ENCODE measurements around the gene SDHAF4.
"Not testable (repeated sequence)": the region's sequence is repeated elsewhere in the genome, so short reads cannot be mapped to it uniquely, and the experiment has no call there.

The SDHAF4 gene

DNA sequence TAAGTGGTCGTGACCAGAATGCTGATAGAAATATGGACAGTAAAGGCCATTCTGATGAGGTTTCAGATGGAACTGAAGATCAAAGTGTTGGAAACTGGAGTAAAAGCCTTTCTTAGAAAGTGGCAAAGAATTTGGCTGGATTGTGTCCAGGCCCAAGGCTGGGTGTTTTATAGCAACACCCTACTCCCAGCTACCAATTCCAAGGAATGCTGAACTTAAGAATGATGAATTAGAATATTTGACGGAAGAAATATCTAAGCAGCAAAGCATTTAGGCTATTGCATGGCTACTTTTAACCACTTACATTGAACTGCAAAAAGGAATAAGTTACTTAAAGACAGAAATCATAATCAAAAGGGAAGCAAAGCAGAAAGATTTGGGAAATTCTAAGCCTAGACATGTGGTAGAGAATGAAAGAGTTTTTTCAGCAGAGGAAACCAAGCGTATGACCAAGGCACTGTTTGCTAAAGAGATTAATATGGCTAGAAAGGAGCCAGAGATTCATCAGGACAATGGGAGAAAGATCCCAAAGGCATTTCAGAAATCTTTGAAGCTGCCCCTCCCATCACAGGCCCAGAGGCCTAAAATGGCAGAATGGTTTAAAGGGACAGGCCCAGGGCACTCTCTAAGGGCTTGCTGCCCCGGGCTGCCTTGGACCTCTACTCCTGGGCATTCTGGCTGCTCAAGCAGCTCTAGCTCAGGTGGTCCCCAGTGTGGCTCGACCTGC is 25.8 kb downstream of the SDHAF4 start:
- no peak for DNase-seq (ENCODE audit: low read depth)

DNA sequence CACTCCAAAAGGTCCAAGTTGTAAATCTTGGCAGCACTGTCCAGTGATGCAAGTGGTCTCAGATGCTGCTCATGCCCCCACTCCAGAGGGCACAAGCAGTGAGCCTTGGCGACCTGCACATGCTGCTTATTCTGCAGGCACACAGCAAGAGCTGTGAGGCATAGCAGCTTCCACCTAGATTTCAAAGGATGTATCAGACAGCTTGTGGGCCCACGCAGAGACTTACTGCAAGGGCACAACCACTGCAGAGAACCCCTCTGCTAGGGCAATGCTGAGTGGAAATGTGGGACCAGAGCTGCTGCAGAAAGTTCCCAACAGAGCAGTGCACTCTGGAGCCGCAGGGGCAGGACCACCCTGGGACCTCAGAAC is 26.4 kb downstream of the SDHAF4 start:
- no peak for DNase-seq (ENCODE audit: low read depth)

GRCh38 chr6:70599187-70599586 is 32.5 kb downstream of the SDHAF4 start:
- DNase-seq (ENCODE audit: low read depth), result no peak

DNA sequence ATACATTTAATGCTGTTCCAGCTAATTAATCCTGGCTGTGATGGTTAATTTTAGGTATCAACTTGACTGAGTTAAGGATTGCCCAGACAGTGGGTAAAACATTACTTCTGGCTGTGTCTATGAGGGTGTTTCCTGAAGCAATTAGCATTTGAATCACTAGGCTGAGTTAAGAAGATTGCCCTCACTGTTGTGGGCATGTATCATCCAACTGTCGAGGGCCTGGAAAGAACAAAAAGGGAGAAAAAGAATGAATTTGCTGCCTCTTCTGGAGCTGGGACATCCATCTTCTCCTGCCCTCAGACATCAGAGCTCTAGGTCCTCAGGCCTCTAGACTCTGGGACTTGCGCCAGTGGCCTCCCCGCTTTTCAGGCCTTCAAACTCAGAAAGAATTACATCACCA is 34.3 kb downstream of the SDHAF4 start:
- no peak for DNase-seq (ENCODE audit: low read depth)

DNA sequence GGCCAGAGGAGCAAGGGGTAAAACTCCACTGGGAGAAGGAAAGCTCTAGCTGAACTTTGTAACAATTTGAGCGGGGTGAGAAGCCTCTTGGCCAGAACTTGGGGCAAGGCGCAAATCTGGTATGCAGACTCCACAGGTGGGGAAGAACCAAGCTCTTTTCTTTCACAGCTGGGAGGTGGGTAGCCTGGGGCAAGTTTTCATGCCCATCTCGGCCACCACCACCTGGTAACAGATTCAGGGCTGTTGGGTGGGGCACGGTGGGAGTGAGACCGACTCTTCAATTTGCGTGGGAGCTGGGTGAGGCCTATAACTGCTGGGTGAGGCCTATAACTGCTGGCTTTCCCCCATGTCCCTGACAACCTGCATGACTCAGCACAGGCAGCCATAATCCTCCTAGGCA is 37.5 kb downstream of the SDHAF4 start:
- no peak for DNase-seq (ENCODE audit: low read depth)

- DNase-seq (ENCODE audit: low read depth), result not testable (repeated sequence)
These were observed 40.6 kb downstream of the SDHAF4 start for GRCh38 chr6:70607371-70607770.

- not testable (repeated sequence) for DNase-seq (ENCODE audit: low read depth)
These were observed 42.5 kb downstream of the SDHAF4 start for GRCh38 chr6:70609181-70609580.

DNA sequence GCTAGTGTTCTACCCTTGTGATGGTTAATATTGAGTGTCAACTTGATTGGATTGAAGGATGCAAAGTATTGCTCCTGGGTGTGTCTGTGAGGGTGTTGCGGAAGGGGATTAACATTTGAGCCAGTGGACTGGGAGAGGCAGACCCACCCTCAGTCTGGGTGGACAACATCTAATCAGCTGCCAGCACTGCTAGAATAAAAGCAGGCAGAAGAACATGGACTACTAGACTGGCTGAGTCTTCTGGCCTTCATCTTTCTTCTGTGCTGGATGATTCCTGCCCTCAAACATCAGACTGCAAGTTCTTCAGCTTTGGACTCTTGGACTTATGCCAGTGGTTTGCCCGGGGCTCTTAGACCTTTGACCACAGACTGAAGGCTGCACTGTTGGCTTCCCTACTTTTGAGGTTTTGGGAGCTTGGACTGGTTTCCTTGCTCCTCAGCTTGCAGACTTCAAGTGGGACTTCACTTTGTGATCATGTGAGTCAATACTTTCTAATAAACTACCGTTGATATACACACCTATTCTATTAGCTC is 50.1 kb downstream of the SDHAF4 start:
- DNase-seq (ENCODE audit: low read depth), result no peak

- no peak for DNase-seq (ENCODE audit: low read depth)
These were observed 54.0 kb downstream of the SDHAF4 start for GRCh38 chr6:70620746-70621145.

DNA sequence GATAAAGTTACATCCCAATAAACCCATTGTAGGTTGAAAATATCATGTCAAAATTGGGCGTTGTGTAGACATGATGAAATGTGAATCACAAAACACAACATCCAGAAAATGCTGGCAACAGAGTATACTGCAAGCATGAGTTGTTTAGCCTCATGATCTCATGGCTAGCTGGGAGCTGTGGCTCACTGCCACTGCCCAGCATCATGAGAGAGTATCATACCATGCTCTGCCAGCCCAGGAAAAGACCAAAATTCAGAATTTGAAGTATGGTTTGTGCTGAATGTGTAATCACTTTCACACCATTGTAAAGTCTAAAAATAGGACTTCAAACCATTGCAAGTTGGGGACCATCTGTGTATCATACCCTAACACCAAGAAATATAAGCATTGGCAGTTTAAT is 55.7 kb downstream of the SDHAF4 start:
- no peak for DNase-seq (ENCODE audit: low read depth)

DNA sequence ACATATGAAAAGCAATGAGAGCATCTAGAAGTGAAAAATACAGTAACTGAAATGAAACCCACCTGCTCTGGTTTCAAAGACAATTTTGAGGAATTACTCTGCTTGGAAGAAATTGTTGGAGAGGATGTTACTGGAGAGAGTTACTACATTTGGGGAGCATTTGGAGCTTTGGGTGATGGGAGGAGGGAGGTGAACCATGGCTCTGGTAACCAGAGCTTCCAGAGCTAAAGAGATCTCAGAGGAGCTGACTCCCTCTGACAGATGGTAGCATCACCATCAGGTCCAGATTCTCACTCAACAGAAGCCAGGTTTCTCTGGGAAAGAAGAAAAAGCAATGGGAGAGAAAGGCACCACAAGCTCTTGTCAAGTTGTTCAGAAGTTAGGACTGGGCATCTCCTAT is 58.7 kb downstream of the SDHAF4 start:
- DNase-seq (ENCODE audit: low read depth), result no peak

GRCh38 chr6:70627500-70628254 is 60.9 kb downstream of the SDHAF4 start:
- no peak for DNase-seq (ENCODE audit: low read depth)

GRCh38 chr6:70629929-70630328 is 63.2 kb downstream of the SDHAF4 start:
- no peak for DNase-seq (ENCODE audit: low read depth)

DNA sequence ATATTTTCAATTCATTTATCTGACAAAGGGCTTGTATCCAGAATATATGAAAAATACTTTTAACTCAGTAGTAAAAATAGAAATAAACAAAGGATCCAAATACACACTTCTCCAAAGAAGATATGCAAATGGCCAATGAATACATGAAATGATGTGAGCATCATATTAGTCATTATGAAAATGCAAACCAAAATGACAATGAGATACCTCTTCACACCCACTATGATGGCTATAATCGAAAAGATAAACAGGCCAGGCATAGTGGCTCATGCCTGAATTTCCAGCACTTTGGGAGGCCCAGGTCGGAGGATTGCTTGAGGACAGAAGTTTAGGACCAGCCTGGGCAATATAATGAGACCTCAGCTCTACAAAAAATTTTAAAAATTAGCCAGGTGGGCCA is 67.1 kb downstream of the SDHAF4 start:
- DNase-seq (ENCODE audit: low read depth), result no peak

GRCh38 chr6:70636596-70636995 is 69.9 kb downstream of the SDHAF4 start:
- no peak for DNase-seq (ENCODE audit: low read depth)

DNA sequence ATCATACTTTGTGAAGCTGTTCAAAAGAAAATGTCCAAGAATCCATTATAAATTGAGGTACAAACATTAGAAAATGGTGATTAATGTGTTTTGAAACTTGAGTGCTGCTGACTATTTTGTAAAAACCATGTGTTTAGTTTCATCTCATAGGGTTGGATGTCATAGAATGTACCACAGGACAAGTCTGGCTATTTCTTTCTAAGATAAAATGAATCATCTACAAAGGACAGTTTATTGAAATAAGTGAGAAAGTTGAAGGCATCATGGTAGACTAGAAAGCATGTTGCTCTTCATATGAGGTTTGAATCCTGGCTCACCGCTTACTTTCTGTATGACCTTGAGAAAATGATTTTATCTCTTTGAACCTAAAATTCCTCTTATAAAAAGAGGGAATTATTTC is 71.7 kb downstream of the SDHAF4 start:
- DNase-seq (ENCODE audit: low read depth), result no peak

All from HS-5 (cell line).